Measurements from ENCODE around the gene ATG4B.

GRCh38 chr2:241676665-241677064 lies 39.2 kb downstream of the ATG4B start:
- TF ChIP-seq CTCF (IDR thresholded peaks at IDR 0.05) = no peak
- no peak for TF ChIP-seq EZH2 (IDR thresholded peaks at IDR 0.05)
